ENCODE measurements around the gene PACRG.

DNA sequence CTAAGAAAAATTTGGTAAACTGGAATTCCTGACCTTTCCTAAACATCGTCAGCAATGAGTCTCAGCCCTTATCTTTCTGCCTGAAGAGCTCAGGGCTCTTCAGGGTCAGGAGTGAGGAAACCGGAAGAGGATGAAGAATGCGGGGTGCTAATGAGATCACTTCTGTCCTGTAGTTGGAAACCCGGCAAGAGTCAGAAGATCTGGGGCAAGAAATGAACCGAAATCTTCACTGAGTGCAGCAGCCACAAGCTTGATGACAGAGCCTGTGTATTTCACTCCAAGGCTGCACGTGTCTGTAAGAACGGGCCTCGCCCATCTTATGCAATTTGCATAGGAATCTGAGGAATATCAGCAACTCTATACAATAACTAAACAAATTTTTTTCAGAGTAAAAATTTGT lies 626.3 kb downstream of the PACRG start:
- TF ChIP-seq, protein P1, sequence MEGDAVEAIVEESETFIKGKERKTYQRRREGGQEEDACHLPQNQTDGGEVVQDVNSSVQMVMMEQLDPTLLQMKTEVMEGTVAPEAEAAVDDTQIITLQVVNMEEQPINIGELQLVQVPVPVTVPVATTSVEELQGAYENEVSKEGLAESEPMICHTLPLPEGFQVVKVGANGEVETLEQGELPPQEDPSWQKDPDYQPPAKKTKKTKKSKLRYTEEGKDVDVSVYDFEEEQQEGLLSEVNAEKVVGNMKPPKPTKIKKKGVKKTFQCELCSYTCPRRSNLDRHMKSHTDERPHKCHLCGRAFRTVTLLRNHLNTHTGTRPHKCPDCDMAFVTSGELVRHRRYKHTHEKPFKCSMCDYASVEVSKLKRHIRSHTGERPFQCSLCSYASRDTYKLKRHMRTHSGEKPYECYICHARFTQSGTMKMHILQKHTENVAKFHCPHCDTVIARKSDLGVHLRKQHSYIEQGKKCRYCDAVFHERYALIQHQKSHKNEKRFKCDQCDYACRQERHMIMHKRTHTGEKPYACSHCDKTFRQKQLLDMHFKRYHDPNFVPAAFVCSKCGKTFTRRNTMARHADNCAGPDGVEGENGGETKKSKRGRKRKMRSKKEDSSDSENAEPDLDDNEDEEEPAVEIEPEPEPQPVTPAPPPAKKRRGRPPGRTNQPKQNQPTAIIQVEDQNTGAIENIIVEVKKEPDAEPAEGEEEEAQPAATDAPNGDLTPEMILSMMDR (IDR thresholded peaks at IDR 0.05; ENCODE audit: control extremely low read depth in 1 of 3, insufficient read depth in 1 of 3, low read depth in 1 of 3, low read length in 3 of 3): no peak
- TF ChIP-seq JUND (IDR thresholded peaks at IDR 0.05; ENCODE audit: low read length) (no peak), CREB1 (IDR thresholded peaks at IDR 0.05) (no peak), JUN (IDR thresholded peaks at IDR 0.05; ENCODE audit: low read depth, low read length) (no peak), TCF12 (IDR thresholded peaks at IDR 0.05; ENCODE audit: low read depth, low read length) (no peak), EZH2 (IDR thresholded peaks at IDR 0.05; ENCODE audit: low read depth, low read length, severe bottlenecking) (no peak), RAD21 (IDR thresholded peaks at IDR 0.05 in 1 of 2, conservative IDR thresholded peaks at IDR 0.05 in 1 of 2; ENCODE audit: low read depth in 2 of 2, low read length in 2 of 2) (no peak), CHD1 (IDR thresholded peaks at IDR 0.05; ENCODE audit: low read depth, low read length) (no peak), NRF1 (IDR thresholded peaks at IDR 0.05; ENCODE audit: low read depth, low read length) (no peak), POLR2A (IDR thresholded peaks at IDR 0.05; ENCODE audit: control extremely low read depth in 1 of 2, low read depth in 2 of 2, low read length in 2 of 2) (no peak), KDM5A (IDR thresholded peaks at IDR 0.05; ENCODE audit: low read length) (no peak)
- TF ChIP-seq, protein P2, sequence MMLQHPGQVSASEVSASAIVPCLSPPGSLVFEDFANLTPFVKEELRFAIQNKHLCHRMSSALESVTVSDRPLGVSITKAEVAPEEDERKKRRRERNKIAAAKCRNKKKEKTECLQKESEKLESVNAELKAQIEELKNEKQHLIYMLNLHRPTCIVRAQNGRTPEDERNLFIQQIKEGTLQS (IDR thresholded peaks at IDR 0.05; ENCODE audit: insufficient read depth, low read depth, low read length): no peak
